HG03442 (cell line): ENCODE results near the gene RAVER2.

Source experiments
- ATAC-seq: cut with Tn5 transposase; IDR thresholded peaks from one replicate; pipeline ENCODE4 v1.9.1; 2021; ENCODE audit warnings: mild to moderate bottlenecking, moderate library complexity; ENCODE audit not compliant: unreplicated experiment

The RAVER2 gene

DNA sequence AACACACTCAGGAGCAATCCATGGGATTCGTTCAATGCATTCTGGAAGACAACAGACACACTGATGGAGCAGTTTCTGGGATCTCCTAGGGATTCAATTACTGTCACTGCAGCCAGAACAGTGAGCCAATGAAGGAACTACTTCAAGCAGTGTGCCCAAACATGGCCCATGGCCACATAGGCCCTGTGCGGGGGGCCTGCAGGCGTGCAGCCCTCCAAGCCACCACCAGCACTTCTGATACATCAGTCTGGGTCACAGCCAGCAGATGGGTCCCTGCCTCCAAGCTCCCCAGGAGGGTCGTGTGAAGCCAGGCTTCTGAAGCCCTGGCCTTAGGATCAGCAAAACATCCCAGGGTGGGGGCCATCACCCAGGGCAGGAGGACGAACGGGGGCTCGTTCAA, 99.3 kb downstream of the RAVER2 start:
- ATAC-seq: no peak

DNA sequence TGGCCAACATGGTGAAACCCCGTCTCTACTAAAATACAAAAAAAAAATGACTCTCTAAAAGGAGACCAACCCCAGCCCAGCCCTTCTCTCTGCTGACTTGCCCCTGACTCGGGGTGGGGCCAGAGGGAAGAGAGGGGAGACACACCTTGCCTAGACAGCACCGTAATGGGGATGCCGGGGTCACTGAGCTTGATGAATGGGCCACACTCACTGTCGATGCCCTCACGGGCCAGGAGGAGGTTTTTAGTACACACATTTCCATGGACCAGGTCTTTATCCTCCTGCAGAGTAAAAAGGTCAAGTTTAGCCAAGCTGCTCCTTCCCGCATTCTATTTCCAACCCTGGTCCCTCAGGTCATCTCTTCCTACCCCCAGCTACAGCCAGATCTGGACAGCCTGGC, 99.7 kb downstream of the RAVER2 start:
- no peak for ATAC-seq

DNA sequence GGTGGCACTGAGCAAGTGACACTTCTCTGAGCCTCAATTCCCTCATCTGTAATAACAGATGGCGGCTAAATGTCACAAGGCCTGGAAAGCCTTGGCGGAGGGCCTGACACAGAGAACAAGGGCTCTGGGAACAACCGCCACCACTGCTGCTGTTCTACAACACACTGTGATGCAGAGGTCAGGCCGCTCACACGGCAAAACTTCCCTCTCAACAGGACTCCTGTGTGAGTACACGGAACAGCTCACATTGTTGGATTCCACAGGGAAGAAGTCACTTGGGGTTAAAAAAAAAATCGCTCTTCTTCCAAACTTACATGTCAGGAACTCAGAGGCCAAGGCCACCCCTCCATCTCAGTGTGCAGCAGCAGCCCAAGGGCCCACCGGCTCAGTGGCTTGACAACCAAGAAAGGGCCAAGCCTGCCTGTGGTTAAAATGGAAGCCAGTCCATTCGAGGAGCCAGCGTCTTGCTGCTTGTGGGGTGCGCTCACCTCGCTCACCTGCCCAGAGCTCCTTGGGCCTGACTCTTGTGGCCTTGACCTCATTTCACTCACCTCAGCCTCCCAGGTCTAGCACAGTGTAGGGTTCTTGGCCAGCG, 101.1 kb downstream of the RAVER2 start:
- ATAC-seq: no peak

DNA sequence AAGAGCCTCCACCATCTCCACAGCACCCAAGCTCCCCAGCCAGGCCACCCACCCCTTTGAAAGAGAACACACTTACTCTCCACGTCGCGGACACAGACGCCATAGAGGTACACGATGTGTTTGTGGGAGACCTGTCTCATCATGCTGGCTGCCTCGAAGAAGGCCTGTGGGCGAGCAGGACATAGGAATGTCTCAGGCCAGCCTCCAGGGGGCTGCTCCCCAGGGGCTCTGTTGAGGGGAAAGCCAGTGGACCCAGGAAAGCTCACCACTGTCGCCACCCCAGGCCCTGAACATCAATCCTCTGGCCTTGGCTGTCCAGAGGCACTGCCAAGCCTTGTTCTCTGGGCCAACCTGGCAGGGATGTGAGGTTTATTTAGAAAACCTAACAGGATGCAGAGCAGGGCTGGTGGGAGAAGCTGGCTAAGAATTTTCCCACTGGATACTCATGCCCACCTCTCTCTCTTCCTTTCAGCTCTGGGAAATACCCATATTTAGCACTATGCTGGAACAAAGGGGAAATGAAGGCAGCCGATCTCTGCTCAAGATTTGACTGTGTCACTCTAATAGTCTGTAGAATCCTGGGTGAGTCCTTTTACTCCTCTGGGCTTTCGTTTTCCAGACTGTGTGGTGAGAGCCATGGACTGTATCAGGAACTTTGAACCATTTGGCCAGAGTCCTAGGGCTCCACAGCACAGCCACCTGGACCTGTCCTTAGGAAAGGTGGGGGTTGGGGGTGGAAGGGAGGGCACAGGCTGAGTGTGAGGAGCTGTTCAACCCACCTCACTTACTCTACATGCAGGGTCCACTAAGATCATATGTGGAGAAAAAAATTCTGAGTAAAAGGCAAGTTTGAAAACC, 101.9 kb downstream of the RAVER2 start:
- ATAC-seq: no peak

DNA sequence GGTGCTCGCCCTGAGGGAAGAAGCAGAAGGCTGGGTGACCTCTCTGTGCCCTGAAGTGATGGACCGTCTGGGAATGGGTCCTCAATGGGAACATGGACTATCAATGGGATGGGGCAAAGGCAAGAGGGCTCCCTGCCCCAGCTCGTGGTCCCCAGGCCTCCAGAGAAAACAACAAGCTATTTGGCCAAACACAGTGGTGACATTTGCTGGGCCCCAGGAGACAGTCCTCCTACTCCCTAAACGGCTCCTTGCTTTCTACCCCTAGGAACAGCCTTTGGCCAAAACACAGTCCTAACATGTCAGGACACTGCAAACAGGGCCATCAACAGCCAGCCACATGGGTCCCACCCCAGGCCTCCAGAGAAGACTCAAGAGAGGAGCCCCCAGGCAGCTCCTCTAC, 102.8 kb downstream of the RAVER2 start:
- ATAC-seq: no peak

DNA sequence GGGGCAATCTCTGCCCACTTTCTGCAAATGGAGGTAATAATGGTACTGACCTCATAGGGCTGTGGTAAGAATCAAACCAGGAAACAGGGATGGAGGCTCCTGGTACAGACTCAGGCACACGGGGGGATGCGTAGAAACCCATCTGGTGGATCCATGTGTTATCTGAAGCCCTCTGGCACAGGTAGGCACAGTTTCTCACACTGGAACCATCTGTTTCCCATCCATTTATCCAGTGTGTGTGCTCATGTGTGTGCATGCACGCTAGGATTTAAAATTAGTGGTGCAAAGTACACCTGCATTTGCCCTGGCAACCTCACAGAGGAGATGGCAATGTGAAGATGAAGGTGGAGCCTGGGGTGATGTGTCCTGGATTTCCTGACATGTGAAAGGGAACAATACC, 103.3 kb downstream of the RAVER2 start:
- ATAC-seq: no peak

DNA sequence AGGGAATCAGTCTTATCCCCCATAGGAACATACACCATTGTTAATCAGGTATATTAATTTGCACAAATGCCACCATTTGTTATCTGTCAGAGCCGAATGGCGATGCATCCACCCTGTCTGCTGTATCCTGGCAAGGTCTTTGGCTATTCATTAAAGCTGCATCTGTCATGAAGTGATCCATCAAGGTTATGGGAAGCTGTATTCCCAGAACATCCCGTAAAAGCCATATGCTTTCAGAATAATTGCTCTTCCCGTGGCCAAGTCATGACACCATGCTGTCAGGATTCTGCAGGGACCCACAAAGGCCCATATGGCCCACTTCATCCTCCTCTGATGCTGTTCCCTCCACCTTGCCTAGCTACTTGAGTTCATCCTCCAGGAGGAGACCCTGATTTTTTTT, 103.9 kb downstream of the RAVER2 start:
- ATAC-seq: no peak

DNA sequence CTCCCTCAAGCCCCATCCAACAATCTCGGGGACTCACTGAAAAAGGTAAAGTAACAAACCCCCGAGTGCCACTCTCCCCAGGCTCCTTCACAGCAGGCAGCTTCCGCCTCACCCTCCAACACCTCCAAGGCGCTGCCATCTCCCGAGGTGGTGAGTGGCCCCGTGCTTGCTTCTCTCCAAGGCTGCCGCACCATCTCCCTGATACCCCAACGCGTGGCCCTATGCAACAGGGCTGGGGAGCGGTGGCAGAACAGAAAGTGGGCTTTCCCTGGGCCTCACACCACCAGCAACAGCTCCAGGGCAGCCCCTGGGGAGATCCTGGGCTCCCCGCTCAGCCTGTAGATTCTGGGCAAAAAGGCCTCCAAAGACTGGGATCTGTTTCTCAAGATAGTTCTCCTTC, 105.1 kb downstream of the RAVER2 start:
- ATAC-seq: no peak

DNA sequence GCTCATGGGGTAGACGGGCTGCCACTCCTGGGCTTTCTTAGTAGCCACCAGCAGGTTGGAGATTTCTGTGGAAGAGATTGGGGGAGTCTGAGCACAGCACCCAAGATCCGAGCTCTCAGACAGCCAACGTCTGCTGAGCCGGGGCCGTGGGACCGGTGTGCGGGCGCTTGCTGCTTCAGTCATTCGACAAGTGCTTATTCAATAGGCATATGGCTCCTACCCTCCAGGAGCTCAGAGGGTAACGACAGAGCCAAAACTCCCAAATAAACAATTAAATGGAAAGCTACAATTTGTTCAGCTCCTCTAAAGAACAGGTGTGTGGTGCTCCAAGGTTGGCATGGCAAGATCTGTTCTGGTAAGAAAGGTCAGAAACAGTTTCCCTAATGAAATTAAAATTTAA, 106.0 kb downstream of the RAVER2 start:
- ATAC-seq: no peak

DNA sequence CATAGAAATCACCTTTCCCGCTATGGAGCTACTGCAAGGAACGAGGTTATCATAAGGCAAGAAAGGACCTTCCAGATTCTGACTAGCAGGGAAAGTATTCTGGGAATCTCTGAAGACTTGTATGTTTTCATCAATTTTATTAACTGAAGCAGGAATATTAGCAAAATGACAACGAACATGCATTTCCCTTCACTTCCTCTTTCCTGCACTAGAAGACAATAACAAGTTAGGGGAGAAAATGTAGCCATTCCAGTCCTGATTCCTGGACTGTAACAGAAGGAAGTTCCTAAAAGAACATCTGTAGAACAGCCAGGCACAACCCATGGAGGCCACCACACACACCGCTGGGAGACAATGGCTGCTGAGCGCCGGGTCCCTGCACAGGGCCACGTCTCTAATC, 106.8 kb downstream of the RAVER2 start:
- no peak for ATAC-seq

DNA sequence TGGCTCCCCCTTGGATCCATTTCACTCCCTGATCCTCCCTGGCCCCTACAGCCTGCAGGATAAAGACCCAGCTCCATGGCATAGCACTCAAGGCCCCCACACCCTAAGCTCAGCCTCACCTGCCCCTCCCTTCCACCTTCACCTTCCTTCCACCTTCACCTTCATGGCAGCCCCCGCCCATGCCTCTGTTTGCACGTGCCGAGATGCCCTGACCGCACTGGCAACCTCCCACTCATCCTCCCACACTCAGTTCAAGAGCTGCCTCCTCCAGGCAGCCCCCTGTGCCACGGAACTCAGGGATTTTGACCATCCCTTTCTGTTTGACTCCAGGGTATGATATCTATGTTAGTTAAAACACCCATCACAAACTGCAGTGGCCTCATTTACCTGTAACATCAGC, 109.8 kb downstream of the RAVER2 start:
- no peak for ATAC-seq

DNA sequence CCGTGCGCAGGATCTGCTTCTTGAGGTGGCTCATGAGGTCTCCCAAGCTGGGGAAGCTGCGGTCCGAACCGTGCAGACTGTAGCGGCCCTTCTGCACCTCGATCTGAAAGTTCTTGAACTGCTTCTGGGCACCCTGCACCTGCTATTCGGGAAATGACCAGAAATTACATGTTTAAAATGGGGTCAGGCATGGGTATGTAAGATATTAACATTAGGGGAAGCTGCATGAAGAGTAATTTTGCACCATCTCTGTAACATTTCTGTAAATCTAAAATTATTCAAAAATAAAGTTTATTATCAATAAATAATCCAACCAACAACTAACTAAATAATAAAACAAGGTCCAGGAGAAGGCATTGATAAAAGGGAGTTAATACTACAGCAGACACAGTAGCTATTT, 110.7 kb downstream of the RAVER2 start:
- ATAC-seq: no peak

DNA sequence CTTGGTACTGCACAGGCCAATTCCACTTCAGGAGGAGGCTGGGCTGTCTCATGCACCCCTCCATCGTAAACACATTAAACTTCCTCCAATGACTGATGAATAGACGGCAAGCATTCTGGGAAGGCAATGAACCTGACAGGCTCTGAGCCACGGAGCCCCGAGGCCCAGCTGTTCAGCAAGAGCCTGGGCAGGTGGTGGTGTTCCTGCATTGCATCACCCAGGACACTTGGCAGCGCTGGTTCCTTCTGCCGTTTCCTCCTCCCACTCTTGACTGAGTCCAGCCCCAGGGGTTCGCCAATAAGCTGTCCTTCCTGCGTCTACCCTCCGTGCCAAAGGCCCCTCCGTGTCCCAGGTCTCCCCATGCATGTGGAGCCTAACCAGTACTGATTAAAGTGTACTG, 111.7 kb downstream of the RAVER2 start:
- ATAC-seq: no peak

DNA sequence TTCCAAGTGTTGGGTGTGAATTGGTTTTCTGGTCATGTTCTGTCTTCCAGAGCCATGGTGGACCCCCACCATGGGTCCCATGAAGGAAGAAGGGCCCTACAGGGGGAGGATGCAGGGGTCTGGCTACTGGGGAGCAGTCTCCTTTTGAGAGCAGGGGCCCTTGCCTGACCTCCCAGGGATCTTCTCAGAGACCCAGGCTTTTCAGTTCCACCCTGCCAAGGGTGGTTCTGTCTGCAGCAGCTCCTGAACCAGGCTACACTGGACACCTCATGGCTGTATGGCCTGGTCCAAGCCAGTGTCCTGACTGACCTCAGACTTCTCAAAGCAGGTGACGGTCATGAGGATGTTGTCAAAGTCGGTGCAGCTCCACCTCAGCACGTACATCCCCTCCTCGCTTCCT, 112.5 kb downstream of the RAVER2 start:
- ATAC-seq: no peak

DNA sequence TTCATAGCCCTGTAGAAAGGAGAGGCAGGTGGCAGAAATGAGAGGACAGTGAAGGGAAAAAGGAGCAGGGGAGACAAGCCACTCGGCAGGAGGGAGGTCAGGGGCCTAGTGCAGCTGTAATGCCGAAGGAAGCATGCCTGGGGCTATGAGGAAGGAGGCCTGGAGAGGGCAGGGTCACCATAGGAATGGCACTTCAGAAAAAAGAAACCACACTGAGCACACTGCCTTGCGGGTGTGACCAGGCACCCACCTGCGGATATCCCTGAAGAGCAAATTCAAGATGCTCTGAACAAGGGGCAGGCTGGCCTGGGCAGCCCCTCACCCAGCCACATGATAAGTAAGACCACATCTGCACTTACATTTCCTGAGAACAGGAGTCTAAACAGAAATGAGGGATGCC, 116.7 kb downstream of the RAVER2 start:
- ATAC-seq: no peak

DNA sequence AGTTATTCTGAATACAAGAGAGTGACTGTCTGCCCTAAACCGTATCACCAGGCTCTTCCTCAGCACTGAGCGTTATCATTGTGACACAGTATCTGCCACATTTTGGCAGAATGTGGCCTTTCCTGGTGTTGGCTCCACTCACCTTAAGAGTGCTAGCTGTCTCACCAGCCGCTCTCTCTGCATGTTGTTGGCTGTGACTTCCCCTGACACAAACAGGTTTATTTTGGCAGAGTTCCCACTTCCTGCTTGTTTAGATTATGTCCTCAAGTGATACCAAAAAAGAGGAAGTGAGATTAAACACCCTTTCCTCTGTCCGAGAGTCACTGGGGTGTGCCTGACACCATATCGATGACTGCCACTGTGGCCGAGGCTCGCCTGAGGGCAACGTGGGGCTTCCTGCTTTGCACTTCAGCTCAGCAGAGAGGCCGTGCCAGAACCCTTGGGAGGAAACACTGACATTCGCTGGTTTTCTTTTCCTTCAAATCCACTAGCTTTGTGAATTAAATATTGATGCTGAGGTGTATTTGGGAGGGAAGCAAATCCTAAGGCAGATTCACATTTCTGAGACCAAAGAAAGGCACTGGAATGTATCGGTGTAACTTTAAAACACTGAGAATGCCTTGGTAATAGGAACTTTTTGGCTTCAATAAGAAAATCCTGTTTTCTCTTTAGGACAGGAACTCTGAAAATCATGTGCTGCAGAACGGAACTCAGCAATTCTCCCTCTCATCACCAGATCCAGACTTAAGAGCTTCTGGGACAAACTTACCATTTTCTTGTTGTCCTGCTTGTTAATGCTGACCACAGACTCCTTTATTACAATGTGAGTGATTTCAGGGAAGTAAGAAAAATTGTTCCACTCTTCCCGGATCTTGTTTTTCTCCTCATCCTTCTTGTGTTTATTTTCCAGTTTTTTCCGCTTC, 119.4 kb downstream of the RAVER2 start:
- ATAC-seq: peak; percentile 99

DNA sequence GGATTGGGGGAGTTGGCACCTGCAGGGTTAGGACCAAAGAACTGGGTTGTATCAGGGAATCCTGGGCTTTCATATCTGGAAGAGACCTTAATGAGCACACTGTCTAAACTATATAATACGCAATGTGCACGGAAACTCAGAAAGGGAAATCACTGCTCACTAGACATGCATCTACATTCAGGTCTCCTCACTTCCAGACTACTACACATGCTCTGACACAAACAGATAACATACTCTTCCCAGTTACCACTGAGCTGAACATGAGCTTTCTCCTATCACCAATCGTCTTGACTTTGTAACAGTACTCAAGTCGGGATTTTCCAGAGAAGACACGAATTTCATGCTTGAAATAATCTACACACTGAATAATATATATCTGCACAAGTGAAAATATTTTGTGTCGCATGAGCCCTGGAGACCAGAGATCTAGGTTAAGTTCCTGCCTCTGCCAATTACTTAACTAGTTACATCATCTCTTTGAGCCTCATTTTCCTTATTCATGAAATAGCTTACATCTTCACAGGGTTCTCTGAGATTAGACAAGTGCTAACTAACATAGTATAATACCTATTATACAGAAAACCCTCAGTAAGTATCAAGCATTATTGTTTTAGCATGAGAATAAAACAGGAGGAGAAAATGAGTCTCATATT, 120.4 kb downstream of the RAVER2 start:
- ATAC-seq: no peak

DNA sequence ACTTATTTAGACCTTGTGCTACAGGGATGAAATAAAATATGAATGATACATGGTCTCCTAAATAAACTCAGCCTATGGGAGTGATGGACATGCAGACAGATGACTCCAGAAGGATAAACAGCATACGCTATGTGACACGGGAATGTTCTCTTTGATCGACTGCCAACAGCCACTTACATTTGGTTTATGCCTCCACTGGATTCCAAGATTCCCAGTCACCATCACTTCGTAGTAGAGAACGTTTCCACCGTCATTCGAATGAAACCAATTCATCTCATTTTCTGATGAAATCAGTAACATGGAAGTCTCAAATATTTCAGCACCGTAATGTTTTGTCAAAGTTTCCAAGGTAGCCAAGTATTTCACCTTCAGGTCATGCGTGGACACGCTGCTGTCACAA, 121.8 kb downstream of the RAVER2 start:
- no peak for ATAC-seq

DNA sequence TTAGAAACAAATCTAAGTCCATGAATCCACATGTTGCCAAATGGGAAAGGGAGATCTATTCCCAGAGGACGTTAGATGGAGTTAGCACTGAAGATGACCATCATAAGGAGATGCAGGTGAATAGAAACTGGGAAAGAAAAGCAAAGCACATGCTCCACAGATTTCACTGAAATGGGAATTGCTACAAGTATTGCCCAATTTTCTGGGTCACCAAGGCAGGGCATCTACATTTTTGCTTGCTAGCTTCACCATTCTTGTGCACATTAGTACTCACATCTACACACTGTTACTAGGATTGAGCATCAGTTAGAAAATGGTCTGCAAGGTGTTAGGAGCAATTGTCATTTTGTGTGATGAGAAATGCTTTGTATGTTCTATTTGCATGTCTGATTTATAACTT, 122.4 kb downstream of the RAVER2 start:
- no peak for ATAC-seq

DNA sequence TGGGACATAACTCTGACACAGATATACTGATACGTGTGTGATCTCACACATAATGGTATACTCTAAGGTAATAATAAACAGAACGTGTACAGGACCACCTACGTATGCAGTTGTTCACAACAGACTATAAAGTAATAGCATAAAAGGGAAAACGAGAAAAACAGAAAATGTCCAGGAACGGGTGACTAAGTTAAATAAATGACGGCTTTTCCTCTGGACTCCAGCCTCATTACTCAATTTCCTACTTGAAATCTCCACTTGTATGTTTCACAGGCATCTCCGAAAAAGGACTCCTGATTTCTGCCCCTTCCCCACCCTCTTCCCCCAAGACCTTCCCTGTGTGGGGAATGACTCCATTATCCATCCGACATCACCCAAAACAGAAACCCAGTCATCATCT, 126.4 kb downstream of the RAVER2 start:
- no peak for ATAC-seq

DNA sequence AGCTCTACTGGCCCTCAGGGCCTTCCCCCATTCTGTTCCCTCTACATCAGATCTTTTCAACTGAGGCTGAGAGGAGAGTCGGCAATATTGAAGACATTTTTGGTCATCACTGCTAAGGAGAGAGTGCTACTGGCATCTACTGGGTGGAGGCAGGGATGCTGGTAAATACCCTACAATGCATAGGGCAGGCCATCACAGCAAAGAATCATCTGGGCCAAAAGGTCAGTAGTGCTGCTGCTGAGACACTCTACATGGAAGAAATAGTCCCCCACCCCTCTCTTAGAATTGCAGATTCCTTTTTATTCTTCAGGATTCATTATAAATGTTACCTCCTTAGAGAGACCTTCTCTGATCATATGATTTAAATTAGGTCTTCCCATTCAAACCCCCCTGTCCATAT, 127.2 kb downstream of the RAVER2 start:
- no peak for ATAC-seq
